DOHH2 (cell line): ENCODE results near the gene DKK3.

ENCODE experiments used
- H3F3A ChIP-seq: fragments of 200-600 bp; sonication (generic), shearing (Covaris generic); 2 replicates; pipeline ENCODE4 v1.6.0; 2016; ENCODE audit warnings: antibody characterized with exemption, mild to moderate bottlenecking; ENCODE audit not compliant: control insufficient read depth, insufficient read depth
- H3K27ac ChIP-seq: fragments of 200-600 bp; sonication (generic); 2 replicates; pipeline ENCODE4 v1.5.1; 2014; ENCODE audit warnings: low read depth, mild to moderate bottlenecking, low read length, moderate library complexity
- H3K27me3 ChIP-seq: fragments of 200-600 bp; sonication (generic); 2 replicates; pipeline ENCODE4 v1.6.1; 2014; ENCODE audit warnings: mild to moderate bottlenecking, low read length, mixed read lengths; ENCODE audit not compliant: control insufficient read depth
- H3K36me3 ChIP-seq: fragments of 200-600 bp; sonication (generic); 2 replicates; pipeline ENCODE4 v1.6.1; 2014; ENCODE audit warnings: mild to moderate bottlenecking, low read length, moderate library complexity, mixed read lengths; ENCODE audit not compliant: control insufficient read depth
- H3K4me1 ChIP-seq: fragments of 200-600 bp; sonication (generic); 2 replicates; pipeline ENCODE4 v1.6.1; 2014; ENCODE audit warnings: mild to moderate bottlenecking, low read length, mixed read lengths; ENCODE audit not compliant: control insufficient read depth
- H3K4me2 ChIP-seq: fragments of 200-600 bp; sonication (generic); 2 replicates; pipeline ENCODE4 v1.6.0; 2014; ENCODE audit warnings: mild to moderate bottlenecking, low read length, moderate library complexity
- H3K4me3 ChIP-seq: fragments of 200-600 bp; sonication (generic); 2 replicates; pipeline ENCODE4 v1.5.1; 2014; ENCODE audit warnings: mild to moderate bottlenecking, low read length, mixed read lengths
- H3K79me2 ChIP-seq: fragments of 200-600 bp; sonication (generic); 2 replicates; pipeline ENCODE4 v1.6.1; 2014; ENCODE audit warnings: mild to moderate bottlenecking, low read length, mixed read lengths; ENCODE audit not compliant: control insufficient read depth
- H3K9me2 ChIP-seq: fragments of 200-600 bp; sonication (generic); replicated peaks from 2 replicates; pipeline ENCODE4 v1.6.1; 2014; ENCODE audit warnings: mild to moderate bottlenecking, low read length, mixed read lengths; ENCODE audit not compliant: control insufficient read depth
- H3K9me3 ChIP-seq: fragments of 200-600 bp; sonication (generic); 2 replicates; pipeline ENCODE4 v1.6.1; 2014; ENCODE audit warnings: antibody characterized with exemption, low read length, mixed read lengths; ENCODE audit not compliant: control insufficient read depth, insufficient read depth
- H4K20me1 ChIP-seq: fragments of 200-600 bp; sonication (generic); 2 replicates; pipeline ENCODE4 v1.6.0; 2014; ENCODE audit warnings: low read depth, mild to moderate bottlenecking, antibody characterized with exemption, low read length, moderate library complexity; ENCODE audit not compliant: control insufficient read depth, insufficient read depth
- EZH2phosphoT487 ChIP-seq: fragments of 200-600 bp; sonication (generic); IDR thresholded peaks from 2 replicates; pipeline ENCODE4 v1.6.1; 2017; ENCODE audit warnings: borderline replicate concordance, mild to moderate bottlenecking, antibody characterized with exemption, low read length, moderate library complexity, mixed read lengths
- TF ChIP-seq, protein P1 (sequence below): fragments of 200-600 bp; sonication (generic); IDR thresholded peaks from one replicate; pipeline ENCODE4 v1.5.1; 2014; ENCODE audit warnings: antibody characterized with exemption, mild to moderate bottlenecking, low read depth, low read length; ENCODE audit not compliant: poor library complexity, severe bottlenecking

Gene DKK3

DNA sequence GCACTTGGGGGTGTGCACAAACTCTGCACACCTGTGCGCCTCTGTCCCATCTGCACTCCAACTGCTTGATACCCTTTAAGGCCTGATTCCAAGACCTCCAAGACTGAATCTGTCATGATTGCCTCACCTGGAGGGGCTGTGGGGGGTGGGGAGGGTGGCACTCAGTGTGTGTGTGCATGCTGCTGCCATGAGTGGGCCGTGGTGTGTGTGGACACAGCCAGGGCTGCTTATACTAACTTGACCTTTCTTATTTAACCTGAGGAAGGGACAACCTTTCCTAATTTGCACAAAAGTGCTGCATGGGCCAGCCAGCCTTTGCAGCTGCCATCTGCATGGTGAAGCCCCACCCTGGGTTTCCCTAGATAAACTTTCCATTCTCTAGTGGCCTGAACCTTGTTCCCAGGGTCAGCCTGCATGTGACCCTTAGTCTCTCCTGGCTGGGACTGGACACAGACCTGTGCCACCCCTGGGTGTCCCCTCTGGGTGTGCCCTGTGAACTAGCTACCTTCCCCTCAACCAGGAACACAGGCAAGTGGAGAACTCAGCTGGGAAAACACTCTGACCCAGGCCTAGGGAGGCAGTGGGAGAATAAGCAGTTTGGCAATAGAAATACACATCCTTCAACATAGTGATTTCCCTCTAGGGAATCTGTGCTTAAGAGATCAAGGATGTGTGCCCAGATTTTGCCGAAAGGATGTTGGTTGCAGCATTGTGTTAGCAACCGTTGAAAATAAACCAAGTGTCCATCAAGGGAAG, 45.4 kb upstream of the DKK3 start:
- no peaks in the 10 kb centered on the region for H3K9me2 ChIP-seq
- no peaks in the 10 kb centered on the region for H3K27me3 ChIP-seq
- H3K9me3 ChIP-seq, result no peaks in the 10 kb centered on the region
- no peaks in the 10 kb centered on the region for H3F3A ChIP-seq
- no peaks in the 10 kb centered on the region for H3K4me1 ChIP-seq
- H4K20me1 ChIP-seq, result no peaks in the 10 kb centered on the region
- TF ChIP-seq, protein P1, sequence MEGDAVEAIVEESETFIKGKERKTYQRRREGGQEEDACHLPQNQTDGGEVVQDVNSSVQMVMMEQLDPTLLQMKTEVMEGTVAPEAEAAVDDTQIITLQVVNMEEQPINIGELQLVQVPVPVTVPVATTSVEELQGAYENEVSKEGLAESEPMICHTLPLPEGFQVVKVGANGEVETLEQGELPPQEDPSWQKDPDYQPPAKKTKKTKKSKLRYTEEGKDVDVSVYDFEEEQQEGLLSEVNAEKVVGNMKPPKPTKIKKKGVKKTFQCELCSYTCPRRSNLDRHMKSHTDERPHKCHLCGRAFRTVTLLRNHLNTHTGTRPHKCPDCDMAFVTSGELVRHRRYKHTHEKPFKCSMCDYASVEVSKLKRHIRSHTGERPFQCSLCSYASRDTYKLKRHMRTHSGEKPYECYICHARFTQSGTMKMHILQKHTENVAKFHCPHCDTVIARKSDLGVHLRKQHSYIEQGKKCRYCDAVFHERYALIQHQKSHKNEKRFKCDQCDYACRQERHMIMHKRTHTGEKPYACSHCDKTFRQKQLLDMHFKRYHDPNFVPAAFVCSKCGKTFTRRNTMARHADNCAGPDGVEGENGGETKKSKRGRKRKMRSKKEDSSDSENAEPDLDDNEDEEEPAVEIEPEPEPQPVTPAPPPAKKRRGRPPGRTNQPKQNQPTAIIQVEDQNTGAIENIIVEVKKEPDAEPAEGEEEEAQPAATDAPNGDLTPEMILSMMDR, result no peak
- no peak for TF ChIP-seq EZH2phosphoT487
- no peak overlapping the region for H3K4me2 ChIP-seq
- H3K27ac ChIP-seq, result no peak overlapping the region
- no peaks in the 10 kb centered on the region for H3K79me2 ChIP-seq
- no peak overlapping the region for H3K4me3 ChIP-seq
- no peaks in the 10 kb centered on the region for H3K36me3 ChIP-seq

DNA sequence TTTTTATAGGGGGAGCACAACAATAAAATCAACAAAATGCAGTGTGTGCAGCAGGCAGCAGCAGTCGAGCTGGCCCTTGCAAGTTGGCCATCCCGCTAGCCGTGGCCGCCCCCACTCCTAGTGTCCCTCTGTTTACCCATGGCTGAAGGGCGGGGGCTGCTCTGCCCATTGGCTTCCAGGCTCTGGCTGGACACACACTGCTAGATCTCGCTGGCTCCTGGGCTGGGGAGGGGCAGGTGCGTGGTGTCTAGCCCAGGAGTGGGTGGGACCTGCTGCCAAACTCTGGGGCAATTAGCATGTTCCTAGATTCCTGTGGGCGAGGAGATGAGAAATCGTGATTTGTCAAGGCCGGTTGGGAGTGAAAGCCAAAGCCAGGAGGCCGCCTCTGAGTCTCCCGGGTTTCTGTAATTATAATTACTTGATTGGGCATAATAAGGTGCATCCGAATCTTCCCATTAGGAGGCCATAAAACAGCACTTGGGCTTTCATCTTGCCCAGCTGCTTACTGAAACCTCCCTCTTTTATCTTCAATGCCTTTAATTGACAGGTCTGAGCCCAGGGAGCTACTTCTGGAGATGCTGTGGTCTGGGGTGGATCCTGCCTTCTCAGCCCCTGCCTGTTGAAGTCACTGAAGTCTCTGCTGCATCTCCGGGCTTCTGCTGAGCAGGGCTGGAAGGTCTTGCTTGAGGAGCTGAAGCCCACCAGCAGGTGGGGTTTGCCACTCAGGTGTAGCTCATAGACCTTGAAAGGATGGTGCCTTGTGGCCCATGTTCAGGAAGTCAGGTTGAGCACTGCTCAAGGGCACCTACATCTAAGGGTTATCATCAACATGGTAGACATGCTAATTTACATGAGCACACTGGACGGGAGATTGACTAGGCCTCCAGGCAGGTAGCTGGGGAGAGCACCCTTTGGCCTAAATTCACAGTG, 44.5 kb upstream of the DKK3 start:
- Histone ChIP-seq H3K79me2 (no peaks in the 10 kb centered on the region), H3K27ac (no peak overlapping the region), H3K27me3 (no peaks in the 10 kb centered on the region), H3K9me2 (no peaks in the 10 kb centered on the region), H4K20me1 (no peaks in the 10 kb centered on the region), H3F3A (no peaks in the 10 kb centered on the region), H3K9me3 (no peaks in the 10 kb centered on the region), H3K4me2 (no peak overlapping the region), H3K4me3 (no peak overlapping the region), H3K4me1 (no peaks in the 10 kb centered on the region), H3K36me3 (no peaks in the 10 kb centered on the region)
- TF ChIP-seq, protein P1, result no peak
- no peak for TF ChIP-seq EZH2phosphoT487

DNA sequence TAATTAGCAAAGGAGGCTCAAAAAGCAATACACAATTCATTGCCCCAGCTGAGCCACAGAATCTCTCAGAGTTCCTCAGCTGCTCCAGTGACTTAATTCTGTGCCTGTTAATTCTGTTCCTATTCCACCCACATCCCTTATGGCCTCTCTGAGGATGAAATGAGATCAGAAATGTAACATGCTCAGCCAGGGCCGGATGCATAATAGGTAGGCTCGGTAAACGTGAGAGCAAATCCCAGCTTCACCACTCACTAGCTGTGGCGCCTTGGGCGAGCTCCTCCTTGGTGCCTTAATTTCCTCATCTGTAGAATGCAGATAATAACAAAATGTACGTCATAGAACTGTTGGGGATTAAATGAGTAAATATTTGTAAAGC, 42.8 kb upstream of the DKK3 start:
- Histone ChIP-seq H3K4me3 (no peak overlapping the region), H3K9me2 (no peaks in the 10 kb centered on the region), H3K9me3 (no peaks in the 10 kb centered on the region), H3K79me2 (no peaks in the 10 kb centered on the region), H3K4me1 (no peaks in the 10 kb centered on the region), H3K27me3 (no peaks in the 10 kb centered on the region), H3K4me2 (no peak overlapping the region), H3K27ac (no peak overlapping the region), H3K36me3 (no peaks in the 10 kb centered on the region), H4K20me1 (no peaks in the 10 kb centered on the region), H3F3A (no peaks in the 10 kb centered on the region)
- TF ChIP-seq, protein P1, result no peak
- no peak for TF ChIP-seq EZH2phosphoT487
